ENCODE data around the gene NMB.

NMB gene

DNA sequence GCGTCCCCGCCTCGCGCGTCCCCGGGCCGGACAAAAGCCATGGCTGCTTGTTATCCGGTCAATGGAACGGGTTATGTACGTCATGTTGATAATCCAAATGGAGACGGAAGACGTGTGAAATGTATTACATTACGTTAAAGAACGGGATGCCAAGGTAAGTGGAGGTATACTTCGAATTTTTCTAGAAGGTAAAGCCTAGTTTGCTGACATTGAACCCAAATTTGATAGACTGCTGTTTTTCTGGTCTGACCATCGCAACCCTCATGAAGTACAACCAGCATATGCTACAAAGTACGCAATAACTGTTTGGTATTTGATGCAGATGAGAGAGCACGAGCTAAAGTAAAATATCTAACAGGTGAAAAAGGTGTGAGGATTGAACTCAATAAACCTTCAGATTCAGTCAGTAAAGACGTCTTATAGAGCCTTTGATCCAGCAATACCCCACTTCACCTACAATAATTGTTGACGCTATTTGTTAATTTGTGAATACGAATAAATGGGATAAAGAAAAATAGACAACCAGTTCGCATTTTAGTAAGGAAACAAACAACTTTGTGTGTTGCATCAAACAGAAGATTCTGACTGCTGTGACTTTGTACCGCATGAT lies 23.7 kb downstream of the NMB start:
- in situ Hi-C loops (cut with HindIII; ENCODE audit: low sequenced_read_pairs): no loop called here
- no peak for DNase-seq (ENCODE audit: low read depth, low spot score)
- TF ChIP-seq, protein P1, sequence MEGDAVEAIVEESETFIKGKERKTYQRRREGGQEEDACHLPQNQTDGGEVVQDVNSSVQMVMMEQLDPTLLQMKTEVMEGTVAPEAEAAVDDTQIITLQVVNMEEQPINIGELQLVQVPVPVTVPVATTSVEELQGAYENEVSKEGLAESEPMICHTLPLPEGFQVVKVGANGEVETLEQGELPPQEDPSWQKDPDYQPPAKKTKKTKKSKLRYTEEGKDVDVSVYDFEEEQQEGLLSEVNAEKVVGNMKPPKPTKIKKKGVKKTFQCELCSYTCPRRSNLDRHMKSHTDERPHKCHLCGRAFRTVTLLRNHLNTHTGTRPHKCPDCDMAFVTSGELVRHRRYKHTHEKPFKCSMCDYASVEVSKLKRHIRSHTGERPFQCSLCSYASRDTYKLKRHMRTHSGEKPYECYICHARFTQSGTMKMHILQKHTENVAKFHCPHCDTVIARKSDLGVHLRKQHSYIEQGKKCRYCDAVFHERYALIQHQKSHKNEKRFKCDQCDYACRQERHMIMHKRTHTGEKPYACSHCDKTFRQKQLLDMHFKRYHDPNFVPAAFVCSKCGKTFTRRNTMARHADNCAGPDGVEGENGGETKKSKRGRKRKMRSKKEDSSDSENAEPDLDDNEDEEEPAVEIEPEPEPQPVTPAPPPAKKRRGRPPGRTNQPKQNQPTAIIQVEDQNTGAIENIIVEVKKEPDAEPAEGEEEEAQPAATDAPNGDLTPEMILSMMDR (IDR thresholded peaks at IDR 0.05; ENCODE audit: low read depth, low read length): no peak
- peak overlapping the region; percentile 51 for H3K4me3 ChIP-seq (ENCODE audit: low read depth, low read length)

DNA sequence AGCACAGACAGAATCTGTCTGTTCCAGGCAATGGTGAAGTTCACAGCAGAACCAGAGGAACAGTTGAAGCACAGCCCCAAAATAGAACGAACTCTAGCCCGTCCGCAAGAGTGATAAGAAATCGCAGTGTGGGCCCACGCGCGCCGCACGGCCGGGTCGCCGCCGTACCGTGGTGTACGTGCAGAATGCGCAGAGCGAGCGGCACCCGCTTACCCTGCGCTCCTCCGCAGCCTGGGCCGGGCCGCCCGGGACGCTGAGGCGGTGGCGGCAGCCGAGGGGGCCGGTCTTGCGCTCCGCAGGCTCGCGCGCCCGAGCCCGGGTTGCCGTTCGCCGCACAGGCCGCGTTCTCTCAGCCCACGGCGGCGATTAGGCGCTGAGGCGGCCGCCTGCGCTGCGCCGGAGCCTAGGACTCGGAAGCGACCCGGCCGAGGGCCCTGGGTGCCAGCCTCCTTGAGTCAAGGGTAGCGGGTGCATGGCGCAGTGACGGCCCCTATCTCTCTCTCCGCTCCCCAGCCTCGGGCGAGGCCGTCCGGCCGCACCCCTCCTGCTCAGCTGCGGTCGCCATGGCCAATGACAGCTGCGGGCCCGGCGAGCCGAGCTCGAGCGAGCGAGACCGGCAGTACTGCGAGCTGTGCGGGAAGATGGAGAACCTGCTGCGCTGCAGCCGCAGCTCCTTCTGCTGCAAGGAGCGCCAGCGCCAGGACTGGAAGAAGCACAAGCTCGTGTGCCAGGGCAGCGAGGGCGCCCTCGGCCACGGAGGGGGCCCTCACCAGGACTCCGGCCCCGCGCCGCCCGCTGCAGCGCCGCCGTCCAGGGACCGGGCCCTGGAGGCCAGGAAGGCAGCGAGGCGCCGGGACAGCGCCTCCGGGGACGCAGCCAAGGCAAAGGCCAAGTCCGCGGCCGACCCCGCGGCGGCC lies 24.4 kb downstream of the NMB start:
- TF ChIP-seq, protein P1 (IDR thresholded peaks at IDR 0.05; ENCODE audit: low read depth, low read length): no peak
- H3K4me3 ChIP-seq (ENCODE audit: low read depth, low read length): peak overlapping the region; percentile 51
- in situ Hi-C loops (cut with HindIII; ENCODE audit: low sequenced_read_pairs): no loop called here
- DNase-seq (ENCODE audit: low read depth, low spot score): peak; percentile 78

DNA sequence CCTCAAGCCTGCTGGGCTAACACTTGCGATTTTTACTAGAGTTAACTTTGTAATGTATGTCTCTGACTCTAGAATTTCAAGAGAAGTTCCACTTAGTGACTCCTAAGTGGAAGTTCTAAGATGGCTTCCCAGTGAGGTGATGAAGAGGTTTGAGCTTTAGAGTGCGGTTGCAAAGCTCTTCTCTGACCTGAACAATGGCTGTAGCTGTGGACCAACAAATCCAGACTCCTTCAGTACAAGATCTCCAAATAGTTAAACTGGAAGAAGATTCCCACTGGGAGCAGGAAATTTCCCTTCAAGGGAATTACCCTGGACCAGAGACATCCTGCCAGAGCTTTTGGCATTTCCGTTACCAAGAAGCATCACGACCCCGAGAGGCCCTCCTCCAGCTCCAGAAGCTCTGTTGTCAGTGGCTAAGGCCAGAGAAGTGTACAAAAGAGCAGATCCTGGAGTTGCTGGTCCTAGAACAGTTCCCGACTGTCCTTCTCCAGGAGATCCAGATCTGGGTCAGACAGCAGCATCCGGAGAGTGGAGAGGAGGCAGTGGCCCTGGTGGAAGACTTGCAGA lies 26.2 kb downstream of the NMB start:
- peak overlapping the region; percentile 62 for H3K4me3 ChIP-seq (ENCODE audit: low read depth, low read length)

DNA sequence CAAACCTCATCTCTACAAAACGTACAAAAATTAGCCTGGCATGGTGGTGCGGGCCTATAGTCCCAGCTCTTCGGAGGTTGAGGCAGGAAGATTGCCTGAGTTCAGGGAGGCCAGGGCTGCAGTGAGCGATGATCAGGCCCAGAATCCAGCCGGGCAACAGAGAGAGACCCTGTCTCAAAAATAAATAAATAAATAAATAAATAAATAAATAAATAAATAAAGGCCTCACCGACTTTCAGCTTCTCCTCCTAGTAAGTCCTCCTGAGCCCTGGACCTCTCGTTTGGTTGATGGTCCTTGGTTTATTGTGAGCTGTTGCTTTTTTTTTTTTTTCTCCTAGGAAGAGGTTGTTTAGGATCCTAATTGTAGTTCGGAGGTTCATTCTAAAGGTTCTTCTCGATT lies 29.0 kb downstream of the NMB start:
- DNase-seq (ENCODE audit: low read depth, low spot score): no peak
- TF ChIP-seq, protein P1 (IDR thresholded peaks at IDR 0.05; ENCODE audit: low read depth, low read length): no peak
- in situ Hi-C loops (cut with HindIII; ENCODE audit: low sequenced_read_pairs): no loop called here
- no peak overlapping the region for H3K4me3 ChIP-seq (ENCODE audit: low read depth, low read length)

More for the DNA sequence above, 26.2 kb downstream of the NMB start:
- no peak for DNase-seq (ENCODE audit: low read depth, low spot score)
- TF ChIP-seq, protein P1 (IDR thresholded peaks at IDR 0.05; ENCODE audit: low read depth, low read length): no peak
- in situ Hi-C loops (cut with HindIII; ENCODE audit: low sequenced_read_pairs): no loop called here

DNA sequence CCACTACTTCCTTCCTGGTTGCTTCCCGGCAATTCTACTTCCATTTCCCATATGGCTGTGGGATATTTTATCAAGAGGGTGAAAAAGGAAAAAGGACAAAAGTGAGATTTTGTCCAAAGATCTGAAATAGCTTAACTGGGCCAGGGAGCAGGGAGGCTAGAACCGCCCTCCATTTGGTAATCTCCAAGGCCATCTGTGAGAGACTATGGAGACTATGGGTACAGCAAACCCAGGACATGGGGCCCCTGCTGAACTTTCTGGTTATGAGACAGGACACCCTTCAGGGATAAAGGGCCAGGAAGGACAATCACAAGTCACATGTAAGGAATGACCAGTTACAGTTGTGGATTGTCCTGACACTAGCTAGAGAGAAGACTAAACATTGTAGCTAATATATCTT lies 32.9 kb downstream of the NMB start:
- in situ Hi-C loops (cut with HindIII; ENCODE audit: low sequenced_read_pairs): no loop called here
- TF ChIP-seq, protein P1 (IDR thresholded peaks at IDR 0.05; ENCODE audit: low read depth, low read length): no peak
- H3K4me3 ChIP-seq (ENCODE audit: low read depth, low read length): no peak overlapping the region
- no peak for DNase-seq (ENCODE audit: low read depth, low spot score)

DNA sequence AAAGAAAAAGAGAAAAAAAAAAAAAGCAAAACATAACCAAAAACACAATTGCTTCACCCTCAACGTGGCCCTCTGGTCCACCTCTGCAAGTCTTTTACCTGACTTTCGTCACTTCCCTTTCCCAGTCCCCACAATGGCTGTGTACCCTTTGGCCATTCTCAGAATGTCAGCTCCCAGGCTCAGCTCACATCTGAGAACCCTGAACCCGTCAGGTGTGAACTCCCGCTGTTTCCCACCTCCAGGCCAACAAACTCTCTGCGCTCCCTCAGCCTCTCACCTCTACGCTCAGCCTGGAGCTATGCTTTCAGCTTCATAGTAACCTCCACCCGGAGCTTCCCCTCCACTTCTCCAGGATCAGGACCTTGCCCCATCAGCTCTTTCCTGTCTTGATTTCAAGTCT lies 33.6 kb downstream of the NMB start:
- DNase-seq (ENCODE audit: low read depth, low spot score): no peak
- no peak overlapping the region for H3K4me3 ChIP-seq (ENCODE audit: low read depth, low read length)
- TF ChIP-seq, protein P1 (IDR thresholded peaks at IDR 0.05; ENCODE audit: low read depth, low read length): no peak
- in situ Hi-C loops (cut with HindIII; ENCODE audit: low sequenced_read_pairs): no loop called here
